GM21515 (cell line): ENCODE measurements around the gene DTNB.

Source experiments
- ATAC-seq: cut with Tn5 transposase; IDR thresholded peaks from one replicate; pipeline ENCODE4 v1.9.1; 2021; ENCODE audit not compliant: unreplicated experiment

DTNB gene

GRCh38 chr2:25473758-25474340 lies 199.5 kb downstream of the DTNB start:
- no peak for ATAC-seq

- no peak for ATAC-seq
Observed at GRCh38 chr2:25473131-25473530, 200.2 kb downstream of the DTNB start.

- no peak for ATAC-seq
Observed at GRCh38 chr2:25470806-25471205, 202.6 kb downstream of the DTNB start.

- ATAC-seq: no peak
Observed at GRCh38 chr2:25467743-25468142, 205.6 kb downstream of the DTNB start.

GRCh38 chr2:25462021-25462420 lies 211.4 kb downstream of the DTNB start:
- ATAC-seq: no peak

GRCh38 chr2:25460261-25460905 lies 213.0 kb downstream of the DTNB start:
- ATAC-seq: no peak

- ATAC-seq: no peak
Observed at GRCh38 chr2:25454824-25455611, 218.4 kb downstream of the DTNB start.

GRCh38 chr2:25453199-25453905 lies 220.0 kb downstream of the DTNB start:
- ATAC-seq: peak; percentile 84

GRCh38 chr2:25448808-25449207 lies 224.6 kb downstream of the DTNB start:
- no peak for ATAC-seq

- no peak for ATAC-seq
Observed at GRCh38 chr2:25447018-25447417, 226.4 kb downstream of the DTNB start.

- ATAC-seq: no peak
Observed at GRCh38 chr2:25446122-25446521, 227.3 kb downstream of the DTNB start.

- ATAC-seq: no peak
Observed at GRCh38 chr2:25445464-25445863, 227.9 kb downstream of the DTNB start.

GRCh38 chr2:25444608-25445270 lies 228.6 kb downstream of the DTNB start:
- no peak for ATAC-seq

GRCh38 chr2:25443766-25444165 lies 229.6 kb downstream of the DTNB start:
- ATAC-seq: no peak

GRCh38 chr2:25441353-25441752 lies 232.0 kb downstream of the DTNB start:
- ATAC-seq: no peak

GRCh38 chr2:25438793-25439192 lies 234.6 kb downstream of the DTNB start:
- ATAC-seq: no peak

GRCh38 chr2:25437881-25438662 lies 235.3 kb downstream of the DTNB start:
- ATAC-seq: no peak

- no peak for ATAC-seq
Observed at GRCh38 chr2:25435421-25435820, 238.0 kb downstream of the DTNB start.

- no peak for ATAC-seq
Observed at GRCh38 chr2:25431604-25432003, 241.8 kb downstream of the DTNB start.

GRCh38 chr2:25430556-25430955 lies 242.8 kb downstream of the DTNB start:
- ATAC-seq: no peak
